Measurements from ENCODE around the gene ZBTB43. TPM values are rescaled to one million over a fixed set of nuclear protein-coding genes. Genes with fewer than 3 reads are reported as not detected.
A peak's percentile ranks its signal among the peaks of the same experiment; 100 is the strongest.
"Not testable (repeated sequence)": the region's sequence is repeated elsewhere in the genome, so short reads cannot be mapped to it uniquely, and the experiment has no call there.

ZBTB43 gene, protein sequence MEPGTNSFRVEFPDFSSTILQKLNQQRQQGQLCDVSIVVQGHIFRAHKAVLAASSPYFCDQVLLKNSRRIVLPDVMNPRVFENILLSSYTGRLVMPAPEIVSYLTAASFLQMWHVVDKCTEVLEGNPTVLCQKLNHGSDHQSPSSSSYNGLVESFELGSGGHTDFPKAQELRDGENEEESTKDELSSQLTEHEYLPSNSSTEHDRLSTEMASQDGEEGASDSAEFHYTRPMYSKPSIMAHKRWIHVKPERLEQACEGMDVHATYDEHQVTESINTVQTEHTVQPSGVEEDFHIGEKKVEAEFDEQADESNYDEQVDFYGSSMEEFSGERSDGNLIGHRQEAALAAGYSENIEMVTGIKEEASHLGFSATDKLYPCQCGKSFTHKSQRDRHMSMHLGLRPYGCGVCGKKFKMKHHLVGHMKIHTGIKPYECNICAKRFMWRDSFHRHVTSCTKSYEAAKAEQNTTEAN
- 4.1 and 7.3 TPM in 2 replicates for total RNA-seq

GRCh38 chr9:126804696-126805553 is at the start of gene ZBTB43:
Gene ZBTB43 (plus strand): TSS chr9:126805040. CDS start chr9:126832510, 27,470 bp downstream.
- peak; percentile 96 to 98 for DNase-seq (ENCODE audit: low read depth in 2 of 2)

DNA sequence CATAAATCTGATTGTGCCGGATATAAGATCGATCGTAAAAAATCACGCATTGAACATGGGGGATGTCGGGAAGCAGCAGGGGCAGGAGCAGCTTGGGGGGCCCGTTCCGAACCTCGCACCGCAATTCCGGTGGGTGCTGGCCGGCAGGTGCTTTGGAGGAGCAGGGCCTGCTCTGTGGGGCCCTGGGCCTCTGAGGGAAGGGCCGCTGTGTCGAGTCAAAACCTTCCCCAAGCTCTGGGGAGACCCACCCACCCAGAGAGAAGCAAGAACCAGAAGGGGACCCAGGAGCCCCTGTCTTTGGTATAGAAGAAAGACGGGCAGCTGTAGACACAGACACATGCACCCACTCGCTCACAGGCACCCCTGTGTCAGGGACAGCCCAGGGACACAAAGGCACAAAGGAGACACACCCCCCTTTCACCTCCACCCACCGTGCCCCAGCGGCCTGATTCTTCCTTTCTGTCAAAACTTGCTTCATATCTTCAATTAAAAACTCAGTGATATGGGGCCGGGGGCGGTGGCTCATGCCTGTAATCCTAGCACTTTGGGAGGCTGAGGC is 49.4 kb upstream of the ZBTB43 start:
- no peak for DNase-seq (ENCODE audit: low read depth in 2 of 2)

DNA sequence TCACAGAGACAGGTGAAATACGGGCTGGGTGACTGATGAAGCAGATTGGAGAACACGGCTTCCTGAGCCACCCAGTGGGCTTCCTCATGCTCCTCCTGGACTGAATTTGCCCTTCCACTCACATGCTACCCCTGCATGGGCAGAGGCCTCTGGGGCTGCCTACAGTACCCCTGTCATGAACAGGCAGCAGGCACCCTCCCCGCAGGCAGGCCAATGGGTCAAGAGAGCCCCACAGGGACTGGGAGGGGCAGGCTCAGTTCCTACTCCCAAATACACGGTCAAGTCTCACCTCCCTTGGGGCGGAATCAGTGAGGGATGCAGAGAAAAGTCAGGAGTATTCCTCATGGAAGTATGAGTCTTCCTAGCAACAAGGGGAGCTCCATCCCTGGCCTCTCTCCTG is 48.6 kb upstream of the ZBTB43 start:
- DNase-seq (ENCODE audit: low read depth in 2 of 2) = no peak

DNA sequence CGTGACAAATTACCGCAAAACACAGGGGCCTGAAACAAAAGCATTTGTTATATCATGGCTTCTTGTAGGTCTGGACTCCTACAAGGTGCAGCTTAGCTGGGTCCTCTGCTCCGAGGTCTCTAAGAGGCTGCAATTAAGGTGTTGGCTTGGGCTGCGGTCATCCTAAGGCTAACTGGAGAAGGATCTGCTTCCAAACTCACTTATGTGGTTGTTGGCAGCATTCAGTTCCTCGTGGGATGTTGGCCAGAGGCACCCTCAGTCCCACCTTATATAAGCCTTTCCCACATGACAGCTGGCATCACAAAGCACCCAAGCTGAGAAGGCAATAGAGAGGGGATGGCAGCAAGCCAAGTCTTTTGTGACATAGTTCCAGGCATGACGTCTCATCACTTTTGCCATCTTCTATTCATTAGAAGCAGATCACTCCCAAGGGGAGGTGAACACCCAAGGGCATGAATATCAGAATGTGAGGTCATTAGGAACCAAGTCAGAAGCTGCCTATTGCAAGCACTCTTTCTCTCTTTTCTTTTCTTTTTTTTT is 47.9 kb upstream of the ZBTB43 start:
- DNase-seq (ENCODE audit: low read depth in 2 of 2) = no peak

- DNase-seq (ENCODE audit: low read depth in 2 of 2) = no peak
These were observed 45.8 kb upstream of the ZBTB43 start for GRCh38 chr9:126758916-126759585.

DNA sequence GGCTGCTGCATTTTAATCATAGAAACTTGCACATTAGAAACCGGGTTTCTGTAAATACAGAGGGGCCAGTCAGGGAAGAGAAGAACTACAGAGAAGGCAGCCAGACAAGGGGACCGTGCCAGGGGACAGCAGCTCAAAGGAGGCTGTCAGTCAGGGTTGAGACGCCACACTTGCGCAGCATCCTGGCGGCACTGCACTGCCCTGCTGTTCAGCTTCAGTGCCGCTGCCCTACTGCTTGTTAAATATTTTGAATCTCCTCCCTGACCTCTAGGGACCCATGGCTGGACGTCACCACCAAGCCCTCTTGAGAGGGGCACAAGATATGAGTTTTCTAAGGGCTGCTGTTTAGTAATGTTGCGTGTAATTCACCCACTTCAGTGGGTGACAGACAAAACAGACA is 43.6 kb upstream of the ZBTB43 start:
- no peak for DNase-seq (ENCODE audit: low read depth in 2 of 2)

- no peak for DNase-seq (ENCODE audit: low read depth in 2 of 2)
These were observed 41.6 kb upstream of the ZBTB43 start for GRCh38 chr9:126763130-126763764.

GRCh38 chr9:126773004-126773607 is 31.7 kb upstream of the ZBTB43 start:
- peak; percentile 32 to 41 for DNase-seq (ENCODE audit: low read depth in 2 of 2)

DNA sequence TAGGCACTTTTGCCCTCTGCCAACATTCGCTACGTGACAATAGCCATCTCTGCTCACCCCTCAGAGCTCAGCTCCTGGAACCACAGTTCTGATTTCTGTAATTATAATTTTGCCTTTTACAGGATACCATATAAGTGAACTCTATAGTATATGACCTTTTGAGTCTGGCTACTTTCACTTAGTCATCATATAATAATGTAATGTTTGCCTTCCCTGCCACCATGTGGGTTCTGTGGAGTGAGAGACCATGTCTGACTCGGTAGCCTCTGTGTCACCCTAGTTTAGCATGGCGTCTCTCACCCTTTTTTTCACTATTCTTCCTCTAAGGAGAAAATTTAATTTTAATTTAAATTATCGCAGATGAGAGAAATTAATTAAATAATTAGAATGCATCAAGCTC is 28.9 kb upstream of the ZBTB43 start:
- no peak for DNase-seq (ENCODE audit: low read depth in 2 of 2)

DNA sequence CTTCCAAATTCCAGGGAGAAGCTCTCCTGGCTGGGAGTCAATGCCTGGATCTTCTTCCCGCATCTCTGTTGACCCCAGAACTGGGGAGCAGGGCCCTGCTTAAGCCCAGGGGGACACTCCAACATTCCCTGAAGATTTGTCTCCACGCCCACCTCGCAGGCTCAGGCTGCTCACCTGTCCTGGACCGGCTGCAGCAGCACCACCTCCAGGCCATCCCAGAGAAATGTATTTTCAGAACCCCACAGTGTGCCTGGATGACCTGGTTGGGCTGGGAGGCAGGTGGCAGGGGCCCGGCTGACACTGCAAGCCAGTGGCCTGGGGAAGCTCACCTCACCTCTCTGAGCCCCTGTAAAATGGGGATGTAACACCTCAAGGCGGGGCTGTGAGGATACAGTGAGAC is 27.1 kb upstream of the ZBTB43 start:
- DNase-seq (ENCODE audit: low read depth in 2 of 2) = no peak

- no peak for DNase-seq (ENCODE audit: low read depth in 2 of 2)
These were observed 26.7 kb upstream of the ZBTB43 start for GRCh38 chr9:126778141-126778540.

DNA sequence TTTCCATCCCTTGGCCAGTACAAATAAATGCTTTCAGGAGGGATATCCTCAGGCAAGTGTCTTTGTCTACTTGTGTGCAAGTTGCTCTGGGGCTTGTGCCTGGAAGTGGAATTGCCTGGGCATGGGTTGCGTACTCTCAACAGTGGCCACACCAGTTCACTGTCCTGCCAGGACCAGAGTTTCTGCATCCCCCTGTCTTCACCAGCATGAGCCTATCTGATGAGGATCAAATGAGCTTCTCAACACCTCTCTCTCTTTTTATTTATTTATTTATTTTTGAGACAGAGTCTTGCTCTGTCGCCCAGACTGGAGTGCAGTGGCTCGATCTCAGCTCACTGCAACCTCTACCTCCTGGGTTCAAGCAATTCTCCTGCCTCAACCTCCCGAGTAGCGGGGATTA is 26.1 kb upstream of the ZBTB43 start:
- not testable (repeated sequence) for DNase-seq (ENCODE audit: low read depth in 2 of 2)

GRCh38 chr9:126781186-126782052 is 23.4 kb upstream of the ZBTB43 start:
- DNase-seq (ENCODE audit: low read depth in 2 of 2) = peak; percentile 69 to 81

DNA sequence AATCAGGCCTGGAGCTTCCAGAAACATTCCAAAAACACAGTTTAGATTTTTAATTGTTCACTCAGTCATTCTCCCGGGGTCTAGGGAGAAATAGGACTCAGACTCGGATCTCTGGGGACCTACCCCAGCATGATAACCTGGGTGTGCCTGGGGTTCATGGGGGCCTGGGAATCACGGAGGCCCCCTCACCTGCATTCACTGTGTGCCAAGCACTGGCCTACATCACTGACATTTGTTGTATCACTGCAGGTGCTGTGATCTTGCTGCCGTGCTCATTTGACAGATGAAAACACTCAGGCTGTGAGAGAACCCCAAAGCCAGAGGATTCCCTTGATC is 22.8 kb upstream of the ZBTB43 start:
- DNase-seq (ENCODE audit: low read depth in 2 of 2) = no peak

- no peak for DNase-seq (ENCODE audit: low read depth in 2 of 2)
These were observed 20.9 kb upstream of the ZBTB43 start for GRCh38 chr9:126783949-126784348.

DNA sequence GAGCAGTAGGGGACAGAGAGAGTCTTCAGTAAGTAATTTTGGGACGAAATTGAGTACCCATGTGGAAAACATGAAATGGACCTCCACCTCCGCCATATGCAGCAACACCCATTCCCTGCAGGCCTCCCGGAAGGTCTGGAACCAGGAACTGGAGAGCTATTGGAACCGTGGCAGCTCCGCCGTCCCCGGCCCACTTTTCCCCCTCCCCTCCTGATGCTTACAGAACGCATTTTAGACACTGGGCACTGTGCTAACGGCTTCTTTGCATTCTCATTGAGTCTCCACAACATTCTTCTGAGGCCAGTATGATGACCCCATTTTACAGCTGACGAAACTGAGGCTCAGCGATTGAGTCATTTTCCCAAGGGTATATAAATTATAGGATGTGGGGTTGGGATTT is 20.4 kb upstream of the ZBTB43 start:
- DNase-seq (ENCODE audit: low read depth in 2 of 2) = no peak

DNA sequence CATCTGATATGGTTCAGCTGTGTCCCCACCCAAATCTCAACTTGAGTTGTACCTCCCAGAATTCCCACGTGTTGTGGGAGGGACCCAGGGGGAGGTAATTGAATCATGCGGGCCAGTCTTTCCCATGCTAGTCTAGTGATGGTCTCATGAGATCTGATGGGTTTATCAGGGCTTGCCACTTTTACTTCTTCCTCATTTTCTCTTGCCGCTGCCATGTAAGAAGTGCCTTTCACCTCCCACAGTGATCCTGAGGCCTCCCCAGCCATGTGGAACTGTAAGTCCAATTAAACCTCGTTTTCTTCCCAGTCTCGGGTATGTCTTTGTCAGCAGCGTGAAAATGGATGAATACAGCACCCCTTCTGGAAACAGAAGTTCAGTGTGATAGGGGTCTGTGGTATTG is 20.0 kb upstream of the ZBTB43 start:
- DNase-seq (ENCODE audit: low read depth in 2 of 2) = not testable (repeated sequence)

- DNase-seq (ENCODE audit: low read depth in 2 of 2) = no peak
These were observed 16.8 kb upstream of the ZBTB43 start for GRCh38 chr9:126788046-126788445.

DNA sequence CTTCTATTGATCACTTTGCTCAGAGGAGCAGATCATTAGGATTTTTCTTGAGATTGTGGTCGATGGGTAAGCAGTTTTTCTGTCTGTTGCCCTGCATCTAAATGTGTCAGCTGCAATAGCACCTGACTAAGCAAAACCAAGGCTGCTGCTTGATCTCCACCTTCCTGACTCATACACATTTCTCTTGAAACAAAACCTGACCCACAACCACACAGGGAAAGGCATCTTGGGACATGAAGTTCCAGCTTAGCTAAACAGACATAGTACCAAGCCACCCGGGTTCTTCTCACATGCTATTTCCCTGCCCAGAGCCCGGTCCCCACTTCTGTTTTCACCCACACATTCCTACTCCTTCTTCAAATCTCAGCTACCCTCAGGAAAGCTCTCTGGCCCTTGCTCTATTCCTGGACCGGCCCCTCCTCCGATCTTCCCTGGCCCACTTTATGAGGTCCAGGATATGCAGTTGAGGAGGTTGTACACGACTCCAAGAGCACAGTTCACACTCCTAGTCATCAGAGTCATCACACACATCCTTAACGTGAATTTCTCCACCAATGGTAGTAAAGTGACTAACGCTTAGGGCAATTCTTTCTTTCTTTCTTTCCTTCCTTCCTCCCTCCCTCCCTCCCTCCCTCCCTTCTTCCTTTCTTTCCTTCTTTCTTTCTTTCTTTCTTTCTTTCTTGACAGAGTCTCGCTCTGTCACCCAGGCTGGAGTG is 16.0 kb upstream of the ZBTB43 start:
- no peak for DNase-seq (ENCODE audit: low read depth in 2 of 2)
